IMR-90 (cell line): ENCODE results near the gene PLEK. TPM values are rescaled to one million over a fixed set of nuclear protein-coding genes. Genes with fewer than 3 reads are reported as not detected.
"Not testable (repeated sequence)": the region's sequence is repeated elsewhere in the genome, so short reads cannot be mapped to it uniquely, and the experiment has no call there.

Source experiments
- ATAC-seq: fragments of 200-7000 bp; cut with Tn5 transposase; 2 replicates; pipeline ENCODE4 v1.9.1; 2020; ENCODE audit warnings: low read depth, mild to moderate bottlenecking, moderate library complexity
- BruUV-seq: library from RNA; stranded (reverse); fragments of 400-500 nt; replicated peaks from 2 replicates; lab custom pipeline; 2021; lab: Mats Ljungman, UMichigan
- CTCF ChIA-PET: fragments of 300-600 bp; formaldehyde crosslinking; extraction: SDS; loops from one replicate; lab custom pipeline; 2021; ENCODE audit warnings: antibody characterized with exemption; lab: Yijun Ruan, JAX
- POLR2A ChIA-PET: fragments of 300-600 bp; sonication (Branson Sonifier 250); formaldehyde crosslinking; loops from one replicate; lab custom pipeline; 2022; ENCODE audit warnings: antibody characterized with exemption; ENCODE audit not compliant: unreplicated experiment; lab: Charles Lee
- DNase-seq: peaks from one replicate; pipeline ENCODE4 v3.0.0; 2013
- H2AFZ ChIP-seq: replicated peaks from 2 replicates; pipeline ENCODE3; 2013; ENCODE audit warnings: low read length, mild to moderate bottlenecking; ENCODE audit not compliant: poor library complexity
- H2AK5ac ChIP-seq: 2 replicates; pipeline ENCODE4 v1.6.1; 2013; ENCODE audit warnings: low read depth, low read length, inconsistent platforms
- H2AK9ac ChIP-seq: replicated peaks from 2 replicates; pipeline ENCODE3; 2013; ENCODE audit warnings: mild to moderate bottlenecking, low read depth, low read length, moderate library complexity; ENCODE audit not compliant: poor library complexity
- H2BK120ac ChIP-seq: 2 replicates; pipeline ENCODE4 v1.6.1; 2013; ENCODE audit warnings: low read depth, low read length, inconsistent platforms
- H2BK15ac ChIP-seq: 3 replicates; pipeline ENCODE4 v1.6.1; 2013; ENCODE audit warnings: low read depth, low read length, inconsistent platforms
- H2BK20ac ChIP-seq: 2 replicates; pipeline ENCODE4 v1.6.1; 2013; ENCODE audit warnings: low read depth, mild to moderate bottlenecking, inconsistent platforms, low read length, moderate library complexity
- H2BK5ac ChIP-seq: 2 replicates; pipeline ENCODE4 v1.6.1; 2013; ENCODE audit warnings: mild to moderate bottlenecking, low read depth, low read length, inconsistent platforms; ENCODE audit not compliant: poor library complexity, severe bottlenecking
- H3K14ac ChIP-seq: replicated peaks from 2 replicates; pipeline ENCODE4 v1.6.1; 2013; ENCODE audit warnings: low read depth, low read length, inconsistent platforms
- H3K18ac ChIP-seq: 2 replicates; pipeline ENCODE4 v1.6.1; 2013; ENCODE audit warnings: low read depth, low read length, control low read depth
- H3K23ac ChIP-seq: 2 replicates; pipeline ENCODE4 v1.6.1; 2013; ENCODE audit warnings: low read depth, low read length, inconsistent platforms
- H3K27ac ChIP-seq: 2 replicates; pipeline ENCODE4 v1.5.1; 2013; ENCODE audit warnings: mild to moderate bottlenecking, control low read depth, low read length; ENCODE audit not compliant: insufficient read depth
- H3K27me3 ChIP-seq: 2 replicates; pipeline ENCODE4 v1.6.1; 2013; ENCODE audit warnings: low read length; ENCODE audit not compliant: control insufficient read depth, insufficient read depth
- H3K36me3 ChIP-seq: 2 replicates; pipeline ENCODE4 v1.6.1; 2013; ENCODE audit warnings: low read length, mixed read lengths; ENCODE audit not compliant: control insufficient read depth, insufficient read depth
- H3K4ac ChIP-seq: 2 replicates; pipeline ENCODE4 v1.6.1; 2013; ENCODE audit warnings: low read depth, low read length, inconsistent platforms
- H3K4me1 ChIP-seq: 2 replicates; pipeline ENCODE4 v1.6.1; 2013; ENCODE audit warnings: low read length, mixed read lengths; ENCODE audit not compliant: control insufficient read depth, insufficient read depth
- H3K4me2 ChIP-seq: 2 replicates; pipeline ENCODE4 v1.6.1; 2013; ENCODE audit warnings: low read depth, mild to moderate bottlenecking, control low read depth, low read length, moderate library complexity
- H3K4me3 ChIP-seq: 2 replicates; pipeline ENCODE4 v1.5.1; 2013; ENCODE audit warnings: low read depth, mild to moderate bottlenecking, control low read depth, low read length, moderate library complexity; ENCODE audit not compliant: insufficient read depth
- H3K56ac ChIP-seq: 2 replicates; pipeline ENCODE4 v1.6.1; 2013; ENCODE audit warnings: low read length, inconsistent platforms; ENCODE audit not compliant: insufficient read depth; ENCODE audit errors: extremely low read depth
- H3K79me1 ChIP-seq, 2 experiments: 2 replicates each; pipeline ENCODE4 v1.6.1; 2013; ENCODE audit warnings: low read length in 2 of 2, inconsistent platforms in 1 of 2, low read depth in 1 of 2
- H3K9ac ChIP-seq: 2 replicates; pipeline ENCODE4 v1.6.1; 2013; ENCODE audit warnings: low read depth, low read length, control low read depth
- H3K9me1 ChIP-seq: 2 replicates; pipeline ENCODE4 v1.6.1; 2013; ENCODE audit warnings: low read length, inconsistent platforms; ENCODE audit not compliant: insufficient read depth
- H3K9me3 ChIP-seq: 2 replicates; pipeline ENCODE4 v1.6.1; 2013; ENCODE audit warnings: low read length; ENCODE audit not compliant: control insufficient read depth, insufficient read depth
- H4K20me1 ChIP-seq: 2 replicates; pipeline ENCODE4 v1.6.1; 2013; ENCODE audit warnings: low read length, inconsistent platforms; ENCODE audit not compliant: insufficient read depth
- H4K5ac ChIP-seq: 2 replicates; pipeline ENCODE4 v1.6.1; 2013; ENCODE audit warnings: mild to moderate bottlenecking, low read depth, low read length, control low read depth
- H4K8ac ChIP-seq, 2 experiments: 2 replicates each; pipeline ENCODE4 v1.6.1; 2013; ENCODE audit warnings: low read depth in 2 of 2, low read length in 2 of 2, control low read depth in 1 of 2, inconsistent platforms in 1 of 2
- H4K91ac ChIP-seq: 2 replicates; pipeline ENCODE4 v1.6.1; 2013; ENCODE audit warnings: low read depth, low read length, inconsistent platforms; ENCODE audit not compliant: insufficient read depth
- MAFK ChIP-seq: IDR thresholded peaks from 2 replicates; pipeline ENCODE4 v1.6.1; 2012; ENCODE audit warnings: low read depth, low read length, improper control_type of control experiment
- MXI1 ChIP-seq: IDR thresholded peaks from 2 replicates; pipeline ENCODE4 v1.6.1; 2012; ENCODE audit warnings: low read depth, mild to moderate bottlenecking, low read length, moderate library complexity, borderline replicate concordance
- POLR2A ChIP-seq: IDR thresholded peaks from 2 replicates; pipeline ENCODE4 v1.6.1; 2012; ENCODE audit warnings: mild to moderate bottlenecking, low read depth, low read length
- RAD21 ChIP-seq: IDR thresholded peaks from 2 replicates; pipeline ENCODE4 v1.6.1; 2012; ENCODE audit warnings: low read length, improper control_type of control experiment
- SMC3 ChIP-seq: fragments of 150-350 bp; IDR thresholded peaks from 2 replicates; pipeline ENCODE4 v1.6.1; 2016; ENCODE audit warnings: low read depth, mild to moderate bottlenecking, antibody characterized with exemption, low read length, moderate library complexity
- WGBS, 2 experiments: methylation state at CpG; one replicate each; pipeline versions ENCODE4 v1.1.5 to v1.1.7; 2013; ENCODE audit warnings: missing lambda C conversion rate in 2 of 2; ENCODE audit not compliant: insufficient read length in 1 of 2; ENCODE audit errors: extremely low coverage in 2 of 2; 5-methylcytosine and 5-hydroxymethylcytosine counted together
- dilution Hi-C: fragments of 300-500 bp; cut with HindIII; formaldehyde crosslinking; loops from one replicate; pipeline ENCODE4 v1.14.3; 2018; ENCODE audit warnings: low sequenced_read_pairs; ENCODE audit not compliant: unreplicated experiment
- in situ Hi-C: fragments of 300-500 bp; cut with MboI; formaldehyde crosslinking; loops from 3 replicates; pipeline ENCODE4 v1.14.3; 2019; ENCODE audit warnings: low sequenced_read_pairs, inconsistent platforms, mixed read lengths
- intact Hi-C: fragments of 100-400 bp; cut with micrococcal nuclease; formaldehyde crosslinking; loops from 2 replicates; pipeline ENCODE4 v1.10.0; 2022
- polyA plus RNA-seq, 3 experiments: library from polyadenylated mRNA; depleted of rRNA; stranded (reverse); fragments of >200 nt; gene quantifications; 2 replicates each; pipeline ENCODE4 v1.2.3, GENCODE V29; 2012; ENCODE audit warnings: low replicate concordance in 1 of 3
- total RNA-seq: library from RNA; depleted of rRNA; stranded (reverse); fragments of >200 nt; gene quantifications from 2 replicates; pipeline ENCODE4 v1.2.3, GENCODE V29; 2012

Gene PLEK
- total and polyA plus RNA-seq, 2 of the 4 experiments (the other 2 are of a cell fraction): under 0.01 TPM; not detected in 1

- H3K14ac ChIP-seq: no peak overlapping the region
- ChIA-PET CTCF (interaction anchor here (0.9 to 2.0 kb wide), 6 partner anchors 11 to 320 kb away, joined by 3 to 11 read pairs (median 4); partner anchors contain the start of gene FBXO48), POLR2A (no interaction called here)
- in situ Hi-C loops: loop anchor here (5.0 to 10.0 kb wide), 2 partner anchors 147 to 320 kb away; no protein-coding TSS in a partner anchor
- BruUV-seq: no TSS peak
- H3K4me2 ChIP-seq: no peak overlapping the region
- H2AFZ ChIP-seq: no peak overlapping the region
- H2AK9ac ChIP-seq: no peak overlapping the region
- TF ChIP-seq POLR2A (no peak), MAFK (no peak), MXI1 (no peak), SMC3 (no peak), RAD21 (no peak)
- no peaks in the 10 kb centered on the region for H3K36me3 ChIP-seq
- H3K27ac ChIP-seq: no peak overlapping the region
- H3K4me1 ChIP-seq: no peaks in the 10 kb centered on the region
- H2BK120ac ChIP-seq: no peak overlapping the region
- peaks cover 13% of the 10 kb centered on the region for H3K27me3 ChIP-seq
- no peaks in the 10 kb centered on the region for H3K9me3 ChIP-seq
- no peak overlapping the region for H3K9ac ChIP-seq
- no peak overlapping the region for H2BK20ac ChIP-seq
- no peak overlapping the region for H4K91ac ChIP-seq
- no peak overlapping the region for H2AK5ac ChIP-seq
- H3K18ac ChIP-seq: no peak overlapping the region
- H3K9me1 ChIP-seq: no peaks in the 10 kb centered on the region
- ATAC-seq (no peak), DNase-seq (no peak)
- dilution Hi-C loops: no loop called here
- no peak overlapping the region for H3K56ac ChIP-seq
- H4K8ac ChIP-seq: no peak overlapping the region
- H4K20me1 ChIP-seq: no peaks in the 10 kb centered on the region
- H2BK15ac ChIP-seq: no peak overlapping the region
- H3K4ac ChIP-seq: no peak overlapping the region
- no peaks in the 10 kb centered on the region for H3K79me1 ChIP-seq
- intact Hi-C loops: loop anchor here (1.0 to 5.0 kb wide), 5 partner anchors 80 to 320 kb away; partner anchors contain the start of genes CNRIP1 and PPP3R1
- H4K5ac ChIP-seq: no peak overlapping the region
- no CpG with 5 or more reads among the region's 2 CpGs for WGBS, 2 experiments
- no peak overlapping the region for H3K23ac ChIP-seq
- H2BK5ac ChIP-seq: no peak overlapping the region
- H3K4me3 ChIP-seq: no peak overlapping the region
Observed at GRCh38 chr2:68441994-68442322, 76.9 kb downstream of the PLEK start.

GRCh38 chr2:68446425-68446824 is 81.3 kb downstream of the PLEK start:
- H3K9me1 ChIP-seq, H4K91ac ChIP-seq, H2AK9ac ChIP-seq, H2BK20ac ChIP-seq, H3K23ac ChIP-seq, H3K9ac ChIP-seq, dilution Hi-C loops, CTCF ChIA-PET, H3K4ac ChIP-seq, H3K4me3 ChIP-seq, H2BK15ac ChIP-seq, H4K5ac ChIP-seq, H3K27ac ChIP-seq, H3K79me1 ChIP-seq, H3K36me3 ChIP-seq, ATAC-seq, H3K14ac ChIP-seq, intact Hi-C loops, H2BK5ac ChIP-seq, H3K4me1 ChIP-seq, H2AK5ac ChIP-seq, DNase-seq, H2BK120ac ChIP-seq, H2AFZ ChIP-seq, H3K4me2 ChIP-seq, H3K9me3 ChIP-seq, POLR2A ChIA-PET, H3K56ac ChIP-seq, H4K8ac ChIP-seq, H3K18ac ChIP-seq, H4K20me1 ChIP-seq, BruUV-seq: not testable (repeated sequence)
- no CpG with 5 or more reads among the region's 3 CpGs for WGBS, 2 experiments
- peaks cover 11% of the 10 kb centered on the region for H3K27me3 ChIP-seq
- in situ Hi-C loops: loop anchor here (10.0 kb wide), 1 partner anchor 152 kb away; no protein-coding TSS in a partner anchor
